Endothelial cell of umbilical vein (primary cell): ENCODE measurements around the gene RBM18. TPM values are rescaled to one million over a fixed set of nuclear protein-coding genes. Genes with fewer than 3 reads are reported as not detected.

Experiments used
- BruUV-seq: library from RNA; stranded (reverse); fragments of 400-500 nt; replicated peaks from 2 replicates; lab custom pipeline; 2021; lab: Mats Ljungman, UMichigan
- CTCF ChIA-PET: fragments of 300-600, 350-600 bp; sonication (Branson Sonifier 250); formaldehyde crosslinking; loops from one replicate; lab custom pipeline; 2021; ENCODE audit warnings: antibody characterized with exemption, inconsistent platforms; lab: Charles Lee
- POLR2A ChIA-PET: fragments of 300-600, 350-600 bp; sonication (Branson Sonifier 250); formaldehyde crosslinking; loops from one replicate; lab custom pipeline; 2021; ENCODE audit warnings: antibody characterized with exemption, inconsistent platforms; lab: Charles Lee
- DNase-seq: peaks from one replicate; pipeline ENCODE4 v3.0.0-alpha.2; 2011; ENCODE audit warnings: low read depth, low spot score
- FAIRE-seq: peaks from 2 replicates; lab custom pipeline; 2011; peaks lifted over from hg19 to GRCh38; lab: Jason Lieb, UNC
- H2AFZ ChIP-seq: 2 replicates; pipeline ENCODE4 v1.6.0; 2012; ENCODE audit warnings: low read depth, low read length, control low read depth, inconsistent platforms
- H3K27ac ChIP-seq: 2 replicates; pipeline ENCODE4 v1.5.1; 2011; ENCODE audit warnings: low read depth, mild to moderate bottlenecking, control low read depth, low read length, moderate library complexity; ENCODE audit not compliant: insufficient read depth
- H3K27me3 ChIP-seq, 2 experiments: 2 replicates each; pipeline versions ENCODE4 v1.6.0 to v1.6.1; 2011; ENCODE audit warnings: low read length in 2 of 2, mixed read lengths in 1 of 2; ENCODE audit not compliant: control insufficient read depth in 2 of 2, insufficient read depth in 2 of 2
- H3K36me3 ChIP-seq, 2 experiments: 2 replicates in 1 of 2; 3 replicates in 1 of 2; pipeline ENCODE4 v1.5.1; 2011; ENCODE audit warnings: low read length in 2 of 2, mild to moderate bottlenecking in 1 of 2, moderate library complexity in 1 of 2; ENCODE audit not compliant: control insufficient read depth in 2 of 2, insufficient read depth in 2 of 2; ENCODE audit errors: extremely low read depth in 1 of 2
- H3K4me1 ChIP-seq: 3 replicates; pipeline ENCODE4 v1.5.1; 2011; ENCODE audit warnings: mild to moderate bottlenecking, low read length; ENCODE audit not compliant: control insufficient read depth, insufficient read depth; ENCODE audit errors: extremely low read depth
- H3K4me2 ChIP-seq: 2 replicates; pipeline ENCODE4 v1.6.1; 2011; ENCODE audit warnings: low read length, control low read depth, mixed read lengths; ENCODE audit not compliant: insufficient read depth
- H3K4me3 ChIP-seq, 3 experiments: fragments of 200-600 bp in 1 of 3; sonication (generic), shearing (Covaris generic) in 1 of 3; replicated peaks in 1 of 3; 2 replicates each; pipeline ENCODE4 v1.5.1; 2011 to 2016; ENCODE audit warnings: control low read depth in 3 of 3, low read length in 3 of 3, mild to moderate bottlenecking in 2 of 3, inconsistent platforms in 1 of 3, low read depth in 1 of 3, moderate library complexity in 1 of 3; ENCODE audit not compliant: insufficient read depth in 1 of 3
- H3K79me2 ChIP-seq: 2 replicates; pipeline ENCODE4 v1.6.0; 2012; ENCODE audit warnings: low read length, inconsistent platforms; ENCODE audit not compliant: control insufficient read depth, insufficient read depth
- H3K9ac ChIP-seq: replicated peaks from 2 replicates; pipeline ENCODE3; 2011; ENCODE audit warnings: low read length, control low read depth; ENCODE audit not compliant: insufficient read depth; ENCODE audit errors: extremely low read depth
- H3K9me1 ChIP-seq: replicated peaks from 3 replicates; pipeline ENCODE4 v1.6.0; 2011; ENCODE audit warnings: mild to moderate bottlenecking, low read length; ENCODE audit not compliant: control insufficient read depth, insufficient read depth; ENCODE audit errors: extremely low read depth
- H3K9me3 ChIP-seq: replicated peaks from 2 replicates; pipeline ENCODE4 v1.5.1; 2012; ENCODE audit warnings: low read length, inconsistent platforms; ENCODE audit not compliant: control insufficient read depth, insufficient read depth
- H4K20me1 ChIP-seq: replicated peaks from 2 replicates; pipeline ENCODE3; 2011; ENCODE audit warnings: mild to moderate bottlenecking, low read length; ENCODE audit not compliant: control insufficient read depth, insufficient read depth; ENCODE audit errors: extremely low read depth
- EZH2 ChIP-seq: IDR thresholded peaks from 2 replicates; pipeline ENCODE4 v1.6.1; 2012; ENCODE audit warnings: borderline replicate concordance, low read depth, mild to moderate bottlenecking, moderate library complexity, low read length, inconsistent platforms; ENCODE audit not compliant: severe bottlenecking
- FOS ChIP-seq: IDR thresholded peaks from 2 replicates; pipeline ENCODE4 v1.6.1; 2011; ENCODE audit warnings: mild to moderate bottlenecking, low read length, moderate library complexity, borderline replicate concordance; ENCODE audit not compliant: insufficient read depth
- GATA2 ChIP-seq: IDR thresholded peaks from 2 replicates; pipeline ENCODE4 v1.7.0; 2011; ENCODE audit warnings: low read depth, mild to moderate bottlenecking, moderate library complexity, mixed read lengths, low read length; ENCODE audit not compliant: insufficient read length, insufficient read depth
- JUN ChIP-seq: IDR thresholded peaks from 2 replicates; pipeline ENCODE4 v1.6.1; 2011; ENCODE audit warnings: borderline replicate concordance, low read depth; ENCODE audit not compliant: insufficient read length, insufficient read depth
- MAX ChIP-seq: IDR thresholded peaks from 2 replicates; pipeline ENCODE4 v1.6.1; 2011; ENCODE audit not compliant: insufficient read depth, insufficient read length
- MYC ChIP-seq: IDR thresholded peaks from one replicate; pipeline ENCODE4 v1.6.1; 2011; ENCODE audit warnings: mild to moderate bottlenecking, low read depth, low read length
- POLR2A ChIP-seq: IDR thresholded peaks from 2 replicates; pipeline ENCODE4 v1.6.1; 2012; ENCODE audit warnings: low read depth, mild to moderate bottlenecking, control low read depth, low read length
- POLR2AphosphoS5 ChIP-seq: IDR thresholded peaks from 2 replicates; pipeline ENCODE4 v1.6.1; 2012; ENCODE audit warnings: low read depth, mild to moderate bottlenecking, control low read depth, low read length, moderate library complexity; ENCODE audit not compliant: insufficient read depth
- dilution Hi-C: fragments of 300-500 bp; cut with MboI; formaldehyde crosslinking; loops from one replicate; pipeline ENCODE4 v1.15.0; 2019; ENCODE audit warnings: low sequenced_read_pairs; ENCODE audit not compliant: extremely low pct_ligation_motif_present
- intact Hi-C: fragments of 100-400 bp; cut with micrococcal nuclease; formaldehyde crosslinking; loops from one replicate; pipeline ENCODE4 v1.10.0; 2022
- polyA plus RNA-seq, 4 experiments: library from polyadenylated mRNA; depleted of rRNA in 3 of 4; stranded (reverse) in 3 of 4; unstranded in 1 of 4; fragments of >200 nt; gene quantifications; 2 replicates each; pipeline versions ENCODE4 v1.2.1 to v1.2.3, GENCODE V29; 2011 to 2012; ENCODE audit warnings: missing spikeins in 1 of 4
- total RNA-seq: library from RNA; stranded (reverse); gene quantifications from 2 replicates; pipeline ENCODE4 v1.2.3, GENCODE V29; 2021
- TF ChIP-seq, protein P1 (sequence below), 2 donors: IDR thresholded peaks; 1 replicate in 1 of 2; 2 replicates in 1 of 2; pipeline ENCODE4 v1.5.1; 2011; ENCODE audit warnings: low read length in 2 of 2, mild to moderate bottlenecking in 2 of 2, moderate library complexity in 2 of 2, control low read depth in 1 of 2, inconsistent platforms in 1 of 2, low read depth in 1 of 2; ENCODE audit not compliant: insufficient read depth in 1 of 2; ENCODE audit errors: extremely low read depth in 1 of 2

The RBM18 gene
- total and polyA plus RNA-seq, 2 donors (not counting 3 experiments of a cell fraction or from before 2014, with no cell fraction given): 7.9 to 26.9 TPM

DNA sequence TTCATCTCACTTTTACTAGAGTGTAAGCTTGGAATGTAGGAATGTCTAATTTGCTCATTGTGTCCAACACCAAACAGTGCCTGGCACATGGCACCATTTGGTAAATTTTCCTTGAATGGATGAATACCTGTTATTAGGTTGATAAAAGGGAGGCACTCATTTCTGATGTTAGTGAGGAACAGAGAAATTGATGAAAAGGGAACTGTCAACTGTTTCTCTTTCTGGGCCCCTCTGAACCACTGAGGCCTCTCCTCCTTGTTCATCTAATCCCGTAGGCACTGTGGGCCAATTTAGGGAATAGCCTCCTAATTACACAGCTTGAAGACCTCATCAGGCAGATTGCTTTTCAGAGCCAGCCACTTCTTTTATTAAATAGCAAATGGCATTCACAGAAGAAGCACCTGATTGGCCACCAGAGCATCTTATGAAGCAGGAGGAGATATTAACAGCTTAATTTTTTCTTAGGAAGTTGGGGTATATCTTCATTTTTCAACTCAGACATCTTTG is 22.6 kb upstream of the RBM18 start:
- TF ChIP-seq, protein P1, sequence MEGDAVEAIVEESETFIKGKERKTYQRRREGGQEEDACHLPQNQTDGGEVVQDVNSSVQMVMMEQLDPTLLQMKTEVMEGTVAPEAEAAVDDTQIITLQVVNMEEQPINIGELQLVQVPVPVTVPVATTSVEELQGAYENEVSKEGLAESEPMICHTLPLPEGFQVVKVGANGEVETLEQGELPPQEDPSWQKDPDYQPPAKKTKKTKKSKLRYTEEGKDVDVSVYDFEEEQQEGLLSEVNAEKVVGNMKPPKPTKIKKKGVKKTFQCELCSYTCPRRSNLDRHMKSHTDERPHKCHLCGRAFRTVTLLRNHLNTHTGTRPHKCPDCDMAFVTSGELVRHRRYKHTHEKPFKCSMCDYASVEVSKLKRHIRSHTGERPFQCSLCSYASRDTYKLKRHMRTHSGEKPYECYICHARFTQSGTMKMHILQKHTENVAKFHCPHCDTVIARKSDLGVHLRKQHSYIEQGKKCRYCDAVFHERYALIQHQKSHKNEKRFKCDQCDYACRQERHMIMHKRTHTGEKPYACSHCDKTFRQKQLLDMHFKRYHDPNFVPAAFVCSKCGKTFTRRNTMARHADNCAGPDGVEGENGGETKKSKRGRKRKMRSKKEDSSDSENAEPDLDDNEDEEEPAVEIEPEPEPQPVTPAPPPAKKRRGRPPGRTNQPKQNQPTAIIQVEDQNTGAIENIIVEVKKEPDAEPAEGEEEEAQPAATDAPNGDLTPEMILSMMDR (IDR thresholded peaks at IDR 0.05; ENCODE audit: extremely low read depth in 1 of 2, insufficient read depth in 1 of 2, low read depth in 1 of 2, low read length in 2 of 2): no peak
- TF ChIP-seq MYC (no peak), POLR2AphosphoS5 (no peak), GATA2 (no peak), MAX (no peak), POLR2A (no peak), FOS (no peak), EZH2 (no peak), JUN (no peak)
- no peak for DNase-seq
- ChIA-PET CTCF (interaction anchor here (0.6 to 1.0 kb wide), 4 partner anchors 9 to 59 kb away, joined by 3 to 4 read pairs (median 3); no protein-coding TSS in a partner anchor), POLR2A (no interaction called here)
- H4K20me1 ChIP-seq: no peaks in the 10 kb centered on the region
- no TSS peak for BruUV-seq
- no peaks in the 10 kb centered on the region for H3K9me3 ChIP-seq
- no peak overlapping the region for H3K9ac ChIP-seq
- no peak overlapping the region for H3K4me2 ChIP-seq
- dilution Hi-C loops (no loop called here), intact Hi-C loops (no loop called here)
- H3K79me2 ChIP-seq: no peaks in the 10 kb centered on the region
- no peak overlapping the region for H3K4me3 ChIP-seq
- no peak overlapping the region for H2AFZ ChIP-seq
- peaks cover 5% of the 10 kb centered on the region for H3K4me1 ChIP-seq
- H3K36me3 ChIP-seq: peaks cover 8 to 18% of the 10 kb centered on the region in 2 experiments
- no peak overlapping the region for H3K27ac ChIP-seq
- FAIRE-seq: no peak
- H3K27me3 ChIP-seq: no peaks in the 10 kb centered on the region
- no peaks in the 10 kb centered on the region for H3K9me1 ChIP-seq
